Endothelial cell of umbilical vein (primary cell): ENCODE results near the gene KCNB1. TPM values are rescaled to one million over a fixed set of nuclear protein-coding genes. Genes with fewer than 3 reads are reported as not detected.

Experiments used
- BruUV-seq: library from RNA; stranded (reverse); fragments of 400-500 nt; replicated peaks from 2 replicates; lab custom pipeline; 2021; lab: Mats Ljungman, UMichigan
- CTCF ChIA-PET: fragments of 300-600, 350-600 bp; sonication (Branson Sonifier 250); formaldehyde crosslinking; loops from one replicate; lab custom pipeline; 2021; ENCODE audit warnings: antibody characterized with exemption, inconsistent platforms; lab: Charles Lee
- POLR2A ChIA-PET: fragments of 300-600, 350-600 bp; sonication (Branson Sonifier 250); formaldehyde crosslinking; loops from one replicate; lab custom pipeline; 2021; ENCODE audit warnings: antibody characterized with exemption, inconsistent platforms; lab: Charles Lee
- DNase-seq: peaks from one replicate; pipeline ENCODE4 v3.0.0-alpha.2; 2011; ENCODE audit warnings: low read depth, low spot score
- FAIRE-seq: peaks from 2 replicates; lab custom pipeline; 2011; peaks lifted over from hg19 to GRCh38; lab: Jason Lieb, UNC
- H2AFZ ChIP-seq: 2 replicates; pipeline ENCODE4 v1.6.0; 2012; ENCODE audit warnings: low read depth, low read length, control low read depth, inconsistent platforms
- H3K27ac ChIP-seq: 2 replicates; pipeline ENCODE4 v1.5.1; 2011; ENCODE audit warnings: low read depth, mild to moderate bottlenecking, control low read depth, low read length, moderate library complexity; ENCODE audit not compliant: insufficient read depth
- H3K27me3 ChIP-seq, 2 experiments: 2 replicates each; pipeline versions ENCODE4 v1.6.0 to v1.6.1; 2011; ENCODE audit warnings: low read length in 2 of 2, mixed read lengths in 1 of 2; ENCODE audit not compliant: control insufficient read depth in 2 of 2, insufficient read depth in 2 of 2
- H3K36me3 ChIP-seq, 2 experiments: 2 replicates in 1 of 2; 3 replicates in 1 of 2; pipeline ENCODE4 v1.5.1; 2011; ENCODE audit warnings: low read length in 2 of 2, mild to moderate bottlenecking in 1 of 2, moderate library complexity in 1 of 2; ENCODE audit not compliant: control insufficient read depth in 2 of 2, insufficient read depth in 2 of 2; ENCODE audit errors: extremely low read depth in 1 of 2
- H3K4me1 ChIP-seq: 3 replicates; pipeline ENCODE4 v1.5.1; 2011; ENCODE audit warnings: mild to moderate bottlenecking, low read length; ENCODE audit not compliant: control insufficient read depth, insufficient read depth; ENCODE audit errors: extremely low read depth
- H3K4me2 ChIP-seq: 2 replicates; pipeline ENCODE4 v1.6.1; 2011; ENCODE audit warnings: low read length, control low read depth, mixed read lengths; ENCODE audit not compliant: insufficient read depth
- H3K4me3 ChIP-seq, 3 experiments: fragments of 200-600 bp in 1 of 3; sonication (generic), shearing (Covaris generic) in 1 of 3; replicated peaks in 1 of 3; 2 replicates each; pipeline ENCODE4 v1.5.1; 2011 to 2016; ENCODE audit warnings: control low read depth in 3 of 3, low read length in 3 of 3, mild to moderate bottlenecking in 2 of 3, inconsistent platforms in 1 of 3, low read depth in 1 of 3, moderate library complexity in 1 of 3; ENCODE audit not compliant: insufficient read depth in 1 of 3
- H3K79me2 ChIP-seq: 2 replicates; pipeline ENCODE4 v1.6.0; 2012; ENCODE audit warnings: low read length, inconsistent platforms; ENCODE audit not compliant: control insufficient read depth, insufficient read depth
- H3K9ac ChIP-seq: replicated peaks from 2 replicates; pipeline ENCODE3; 2011; ENCODE audit warnings: low read length, control low read depth; ENCODE audit not compliant: insufficient read depth; ENCODE audit errors: extremely low read depth
- H3K9me1 ChIP-seq: replicated peaks from 3 replicates; pipeline ENCODE4 v1.6.0; 2011; ENCODE audit warnings: mild to moderate bottlenecking, low read length; ENCODE audit not compliant: control insufficient read depth, insufficient read depth; ENCODE audit errors: extremely low read depth
- H3K9me3 ChIP-seq: replicated peaks from 2 replicates; pipeline ENCODE4 v1.5.1; 2012; ENCODE audit warnings: low read length, inconsistent platforms; ENCODE audit not compliant: control insufficient read depth, insufficient read depth
- H4K20me1 ChIP-seq: replicated peaks from 2 replicates; pipeline ENCODE3; 2011; ENCODE audit warnings: mild to moderate bottlenecking, low read length; ENCODE audit not compliant: control insufficient read depth, insufficient read depth; ENCODE audit errors: extremely low read depth
- CTCF ChIP-seq, 2 donors: IDR thresholded peaks; 1 replicate in 1 of 2; 2 replicates in 1 of 2; pipeline ENCODE4 v1.5.1; 2011; ENCODE audit warnings: low read length in 2 of 2, mild to moderate bottlenecking in 2 of 2, moderate library complexity in 2 of 2, control low read depth in 1 of 2, inconsistent platforms in 1 of 2, low read depth in 1 of 2; ENCODE audit not compliant: insufficient read depth in 1 of 2; ENCODE audit errors: extremely low read depth in 1 of 2
- EZH2 ChIP-seq: IDR thresholded peaks from 2 replicates; pipeline ENCODE4 v1.6.1; 2012; ENCODE audit warnings: borderline replicate concordance, low read depth, mild to moderate bottlenecking, moderate library complexity, low read length, inconsistent platforms; ENCODE audit not compliant: severe bottlenecking
- FOS ChIP-seq: IDR thresholded peaks from 2 replicates; pipeline ENCODE4 v1.6.1; 2011; ENCODE audit warnings: mild to moderate bottlenecking, low read length, moderate library complexity, borderline replicate concordance; ENCODE audit not compliant: insufficient read depth
- GATA2 ChIP-seq: IDR thresholded peaks from 2 replicates; pipeline ENCODE4 v1.7.0; 2011; ENCODE audit warnings: low read depth, mild to moderate bottlenecking, moderate library complexity, mixed read lengths, low read length; ENCODE audit not compliant: insufficient read length, insufficient read depth
- JUN ChIP-seq: IDR thresholded peaks from 2 replicates; pipeline ENCODE4 v1.6.1; 2011; ENCODE audit warnings: borderline replicate concordance, low read depth; ENCODE audit not compliant: insufficient read length, insufficient read depth
- MYC ChIP-seq: IDR thresholded peaks from one replicate; pipeline ENCODE4 v1.6.1; 2011; ENCODE audit warnings: mild to moderate bottlenecking, low read depth, low read length
- POLR2A ChIP-seq: IDR thresholded peaks from 2 replicates; pipeline ENCODE4 v1.6.1; 2012; ENCODE audit warnings: low read depth, mild to moderate bottlenecking, control low read depth, low read length
- POLR2AphosphoS5 ChIP-seq: IDR thresholded peaks from 2 replicates; pipeline ENCODE4 v1.6.1; 2012; ENCODE audit warnings: low read depth, mild to moderate bottlenecking, control low read depth, low read length, moderate library complexity; ENCODE audit not compliant: insufficient read depth
- dilution Hi-C: fragments of 300-500 bp; cut with MboI; formaldehyde crosslinking; loops from one replicate; pipeline ENCODE4 v1.15.0; 2019; ENCODE audit warnings: low sequenced_read_pairs; ENCODE audit not compliant: extremely low pct_ligation_motif_present
- intact Hi-C: fragments of 100-400 bp; cut with micrococcal nuclease; formaldehyde crosslinking; loops from one replicate; pipeline ENCODE4 v1.10.0; 2022
- polyA plus RNA-seq, 4 experiments: library from polyadenylated mRNA; depleted of rRNA in 3 of 4; stranded (reverse) in 3 of 4; unstranded in 1 of 4; fragments of >200 nt; gene quantifications; 2 replicates each; pipeline versions ENCODE4 v1.2.1 to v1.2.3, GENCODE V29; 2011 to 2012; ENCODE audit warnings: missing spikeins in 1 of 4
- total RNA-seq: library from RNA; stranded (reverse); gene quantifications from 2 replicates; pipeline ENCODE4 v1.2.3, GENCODE V29; 2021
- TF ChIP-seq, protein P1 (sequence below): IDR thresholded peaks from 2 replicates; pipeline ENCODE4 v1.6.1; 2011; ENCODE audit not compliant: insufficient read depth, insufficient read length

KCNB1 gene
- total and polyA plus RNA-seq, 2 donors (not counting 3 experiments of a cell fraction or from before 2014, with no cell fraction given) = not detected

- Histone ChIP-seq H4K20me1 (no peaks in the 10 kb centered on the region), H3K36me3 (no peaks in the 10 kb centered on the region), H3K9me1 (no peaks in the 10 kb centered on the region), H3K9me3 (no peaks in the 10 kb centered on the region), H3K27me3 (peaks cover 2 to 5% of the 10 kb centered on the region in 2 experiments), H2AFZ (no peak overlapping the region), H3K79me2 (no peaks in the 10 kb centered on the region), H3K9ac (no peak overlapping the region), H3K4me2 (no peak overlapping the region), H3K27ac (no peak overlapping the region), H3K4me1 (no peaks in the 10 kb centered on the region), H3K4me3 (no peak overlapping the region)
- BruUV-seq = no TSS peak
- FAIRE-seq (no peak), DNase-seq (no peak)
- dilution Hi-C loops (no loop called here), intact Hi-C loops (no loop called here)
- ChIA-PET CTCF (interaction anchor here (1.3 kb wide), 1 partner anchor 9 kb away, joined by 5 read pairs; no protein-coding TSS in a partner anchor), POLR2A (no interaction called here)
- no peak for TF ChIP-seq FOS
- no peak for TF ChIP-seq POLR2A
- TF ChIP-seq POLR2AphosphoS5 = no peak
- TF ChIP-seq, protein P1, sequence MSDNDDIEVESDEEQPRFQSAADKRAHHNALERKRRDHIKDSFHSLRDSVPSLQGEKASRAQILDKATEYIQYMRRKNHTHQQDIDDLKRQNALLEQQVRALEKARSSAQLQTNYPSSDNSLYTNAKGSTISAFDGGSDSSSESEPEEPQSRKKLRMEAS = no peak
- no peak for TF ChIP-seq CTCF (IDR thresholded peaks at IDR 0.05; ENCODE audit: extremely low read depth in 1 of 2, insufficient read depth in 1 of 2, low read depth in 1 of 2, low read length in 2 of 2)
- TF ChIP-seq JUN = no peak
- TF ChIP-seq GATA2 = no peak
- TF ChIP-seq MYC = no peak
- TF ChIP-seq EZH2 = no peak
These were observed 88.7 kb downstream of the KCNB1 start for GRCh38 chr20:49393803-49394202.
